GM10248 (cell line): Measurements from ENCODE around the gene ZNF620.

Experiments
- CTCF ChIA-PET: fragments of 300-600 bp; sonication (Branson Sonifier 250); formaldehyde crosslinking; extraction: SDS; loops from one replicate; lab custom pipeline; 2021; ENCODE audit warnings: antibody characterized with exemption; lab: Yijun Ruan, JAX
- POLR2A ChIA-PET: fragments of 350-650 bp; sonication (Branson Sonifier 250); formaldehyde crosslinking; extraction: SDS; loops from one replicate; lab custom pipeline; 2020; ENCODE audit warnings: antibody characterized with exemption; lab: Yijun Ruan, JAX
- DNase-seq: peaks from one replicate; pipeline ENCODE4 v3.0.0; 2012; ENCODE audit errors: extremely low spot score
- CTCF ChIP-seq: IDR thresholded peaks from 2 replicates; pipeline ENCODE4 v1.5.1; 2012; ENCODE audit warnings: mild to moderate bottlenecking, low read depth; ENCODE audit errors: extremely low read depth, missing control alignments, control extremely low read depth

Gene ZNF620

GRCh38 chr3:40499952-40500351 is 5.9 kb upstream of the ZNF620 start:
- POLR2A ChIA-PET: no interaction called here
- CTCF ChIA-PET: no interaction called here
- no peak for TF ChIP-seq CTCF
- DNase-seq: no peak

GRCh38 chr3:40502034-40502433 is 3.8 kb upstream of the ZNF620 start:
- TF ChIP-seq CTCF: no peak
- DNase-seq: no peak
- ChIA-PET POLR2A (no interaction called here), CTCF (interaction anchor here (1.2 kb wide), 2 partner anchors 18 to 78 kb away, joined by 3 read pairs; no protein-coding TSS in a partner anchor)

- CTCF ChIA-PET: interaction anchor here (0.8 to 2.5 kb wide), 12 partner anchors 10 to 313 kb away, joined by 3 to 12 read pairs (median 4); partner anchors contain the start of gene ZNF621
- no peak for DNase-seq
- POLR2A ChIA-PET: no interaction called here
- no peak for TF ChIP-seq CTCF
Measured at GRCh38 chr3:40504636-40505430, 1.0 kb upstream of the ZNF620 start.

GRCh38 chr3:40511031-40511718 is 5.3 kb downstream of the ZNF620 start:
- CTCF ChIA-PET: no interaction called here
- POLR2A ChIA-PET: no interaction called here
- no peak for TF ChIP-seq CTCF

GRCh38 chr3:40516201-40516600 is 10.4 kb downstream of the ZNF620 start:
- DNase-seq: no peak
- ChIA-PET POLR2A (no interaction called here), CTCF (interaction anchor here (1.0 kb wide), 1 partner anchor 21 kb away, joined by 3 read pairs; no protein-coding TSS in a partner anchor)
- no peak for TF ChIP-seq CTCF

More at GRCh38 chr3:40511031-40511718, 5.3 kb downstream of the ZNF620 start:
- DNase-seq: no peak

GRCh38 chr3:40518067-40518466 is 12.2 kb downstream of the ZNF620 start:
- no peak for DNase-seq
- ChIA-PET CTCF (no interaction called here), POLR2A (no interaction called here)
- no peak for TF ChIP-seq CTCF
